ENCODE measurements around the gene SLC25A1.
"Not testable (repeated sequence)": the region's sequence is repeated elsewhere in the genome, so short reads cannot be mapped to it uniquely, and the experiment has no call there.

The SLC25A1 gene

GRCh38 chr22:19167106-19167869, 11.2 kb downstream of the SLC25A1 start:
- DNase-seq (ENCODE audit: low spot score) (no peak), FAIRE-seq (no peak)

DNA sequence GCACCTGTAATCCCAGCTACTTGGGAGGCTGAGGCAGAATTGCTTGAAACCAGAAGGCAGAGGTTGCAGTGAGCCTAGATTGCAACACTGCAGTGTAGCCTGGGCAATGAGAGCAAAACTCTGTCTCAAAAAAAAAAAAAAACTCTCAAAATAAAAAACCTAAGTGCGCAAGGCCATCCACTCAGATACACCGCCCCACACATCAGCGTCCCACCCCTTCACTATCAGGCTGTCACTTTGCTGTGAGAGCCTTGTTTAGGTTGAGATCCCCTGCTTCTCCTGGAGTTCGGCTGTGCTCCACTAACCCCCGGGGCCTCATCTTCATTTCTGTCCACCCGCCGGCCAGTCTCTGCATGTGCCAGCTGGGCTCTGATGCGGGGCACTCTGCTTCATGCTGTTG, 12.1 kb downstream of the SLC25A1 start:
- FAIRE-seq = no peak
- DNase-seq (ENCODE audit: low spot score) = no peak

- DNase-seq (ENCODE audit: low spot score) = no peak
- no peak for FAIRE-seq
Observed at GRCh38 chr22:19164425-19164824, 14.1 kb downstream of the SLC25A1 start.

- DNase-seq (ENCODE audit: low spot score); FAIRE-seq: not testable (repeated sequence)
Observed at GRCh38 chr22:19158649-19159048, 19.9 kb downstream of the SLC25A1 start.

DNA sequence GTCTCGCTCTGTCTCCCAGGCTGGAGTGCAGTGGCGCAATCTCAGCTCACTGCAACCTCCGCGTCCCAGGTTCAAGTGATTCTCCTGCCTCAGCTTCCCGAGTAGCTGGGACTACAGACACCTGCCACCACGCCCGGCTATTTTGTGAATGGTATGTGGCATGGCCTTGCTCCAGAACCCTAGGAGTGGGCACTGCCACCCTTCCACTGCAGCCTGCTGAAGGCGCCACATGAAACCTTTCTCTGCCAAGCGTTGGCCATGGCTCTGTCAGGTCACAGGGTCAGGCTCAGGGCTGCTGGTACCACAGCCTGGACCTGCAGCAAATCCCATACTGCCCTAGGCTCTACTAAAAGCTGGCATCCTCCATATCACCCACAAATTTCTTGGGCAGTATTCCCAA, 22.4 kb downstream of the SLC25A1 start:
- not testable (repeated sequence) for FAIRE-seq; DNase-seq (ENCODE audit: low spot score)

- FAIRE-seq (no peak), DNase-seq (ENCODE audit: low spot score) (no peak)
Observed at GRCh38 chr22:19152942-19153883, 25.3 kb downstream of the SLC25A1 start.

DNA sequence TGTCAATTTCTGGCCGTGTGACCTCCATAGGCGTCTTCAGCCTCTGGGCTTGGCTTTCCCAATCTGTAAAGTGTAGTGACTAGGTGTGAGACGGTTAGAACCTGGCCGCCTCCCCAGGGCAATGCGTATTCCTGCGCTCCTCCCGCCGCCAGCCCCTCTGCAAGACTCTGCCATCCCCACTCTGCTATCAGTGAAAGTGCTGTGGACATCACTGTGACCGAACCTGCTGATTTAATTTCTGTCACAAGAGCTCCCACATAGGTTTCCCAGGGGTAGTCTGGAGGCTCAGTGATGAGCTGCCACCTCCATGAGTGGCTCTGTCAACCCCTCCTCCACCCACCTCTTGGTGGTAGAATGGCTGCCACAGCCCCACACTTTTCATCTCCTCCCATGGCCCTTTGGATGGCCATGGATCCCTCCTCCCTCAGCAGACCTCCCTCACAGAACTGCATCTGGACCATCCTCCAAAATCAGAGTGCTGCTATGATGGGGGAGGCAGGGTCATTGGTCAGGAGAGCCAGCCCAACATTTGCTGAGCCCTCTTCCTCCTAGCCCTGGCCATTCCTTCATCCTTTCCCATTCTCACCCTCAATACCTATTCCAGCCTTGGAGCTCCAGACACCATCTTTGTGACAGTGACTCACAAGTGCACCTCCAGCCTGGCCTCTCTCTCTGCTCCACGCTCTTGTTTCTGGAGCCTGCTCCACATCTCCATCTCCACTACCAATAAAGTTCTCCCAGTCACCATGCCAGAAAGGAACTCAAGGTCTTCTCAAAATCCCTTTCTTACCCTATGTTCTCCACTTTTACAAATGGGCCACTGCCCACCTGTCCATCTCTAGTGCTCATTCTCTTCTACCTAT, 27.0 kb downstream of the SLC25A1 start:
- FAIRE-seq = no peak
- no peak for DNase-seq (ENCODE audit: low spot score)

- no peak for DNase-seq (ENCODE audit: low spot score)
- no peak for FAIRE-seq
Observed at GRCh38 chr22:19150482-19151328, 27.8 kb downstream of the SLC25A1 start.

DNA sequence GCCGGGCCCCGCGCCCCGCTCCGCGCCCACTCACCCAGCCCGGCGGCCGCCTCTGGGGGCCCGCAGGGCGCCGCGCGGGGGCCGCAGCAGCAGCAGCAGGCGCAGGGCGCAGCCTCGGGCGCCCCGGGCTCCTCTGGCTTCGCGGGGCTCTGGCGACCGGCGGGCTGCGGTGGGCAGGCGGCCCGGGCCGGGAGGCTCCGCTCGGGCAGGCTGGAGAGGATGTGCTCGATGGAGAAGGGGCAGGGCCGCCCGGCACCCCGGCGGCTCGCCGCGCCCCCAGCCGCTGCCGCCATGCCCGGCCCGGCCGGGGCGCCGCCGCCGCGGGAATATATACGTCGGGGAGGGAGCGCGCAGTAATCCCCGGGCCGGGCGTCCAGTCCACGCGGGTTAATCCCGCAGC, 28.5 kb downstream of the SLC25A1 start, which contains the start of gene GSC2:
Gene GSC2, minus strand, starts transcription at position 302 of the 400 bp plus-strand sequence. Its CDS starts 9 bp downstream, at position 293.
- FAIRE-seq = no peak
- DNase-seq (ENCODE audit: low spot score) = no peak

GRCh38 chr22:19149047-19149883, 29.3 kb downstream of the SLC25A1 start:
- FAIRE-seq (no peak), DNase-seq (ENCODE audit: low spot score) (no peak)

- DNase-seq (ENCODE audit: low spot score) (no peak), FAIRE-seq (no peak)
Observed at GRCh38 chr22:19148417-19149046, 30.0 kb downstream of the SLC25A1 start.

GRCh38 chr22:19147195-19147780, 31.2 kb downstream of the SLC25A1 start:
- FAIRE-seq (no peak), DNase-seq (ENCODE audit: low spot score) (no peak)

- DNase-seq (ENCODE audit: low spot score) (no peak), FAIRE-seq (no peak)
Observed at GRCh38 chr22:19146215-19146968, 32.1 kb downstream of the SLC25A1 start.

GRCh38 chr22:19143967-19144400, 34.6 kb downstream of the SLC25A1 start:
- DNase-seq (ENCODE audit: low spot score) = no peak

DNA sequence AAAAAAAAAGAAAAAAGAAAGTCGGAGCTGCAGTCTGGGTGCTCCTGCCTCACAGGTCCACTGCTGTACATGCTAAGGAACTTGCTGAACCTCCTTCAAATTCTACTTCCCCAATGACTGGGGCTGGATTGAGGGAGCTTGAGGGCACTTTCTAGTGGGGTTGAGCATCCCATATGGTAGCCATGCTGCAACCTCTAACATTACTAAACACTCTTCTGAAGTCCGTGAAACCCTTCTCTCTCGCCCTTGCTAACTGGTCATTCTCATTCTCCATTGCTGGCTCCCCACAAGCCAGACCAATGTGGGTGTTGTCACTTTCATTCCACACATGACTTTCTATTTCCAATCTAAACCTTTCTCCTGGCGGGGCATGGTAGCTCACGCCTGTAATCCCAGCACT, 35.3 kb downstream of the SLC25A1 start:
- FAIRE-seq = no peak

More at GRCh38 chr22:19143967-19144400, 34.6 kb downstream of the SLC25A1 start:
- no peak for FAIRE-seq

DNA sequence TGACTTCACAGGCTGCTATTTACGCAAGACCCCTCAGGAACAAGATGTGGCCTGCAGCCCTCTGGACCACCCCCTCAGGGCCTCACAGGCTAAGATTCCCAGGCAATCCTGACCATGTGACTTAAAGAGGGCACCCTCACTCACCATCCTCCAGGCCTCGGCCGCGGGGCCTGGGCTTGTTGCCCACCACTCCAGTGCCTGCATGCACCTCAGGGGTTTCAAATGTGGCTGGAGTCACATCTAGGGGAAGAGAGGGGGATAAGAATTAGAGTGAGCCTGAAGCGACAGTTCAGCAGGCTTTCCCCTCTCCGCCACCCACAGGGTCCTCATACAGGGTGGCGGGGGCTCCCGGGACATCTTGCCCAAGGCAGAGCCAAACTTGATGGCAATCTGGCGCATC, 36.1 kb downstream of the SLC25A1 start:
- FAIRE-seq = no peak
- no peak for DNase-seq (ENCODE audit: low spot score)

More for the DNA sequence above, 35.3 kb downstream of the SLC25A1 start:
- no peak for DNase-seq (ENCODE audit: low spot score)

GRCh38 chr22:19139974-19140373, 38.6 kb downstream of the SLC25A1 start:
- no peak for DNase-seq (ENCODE audit: low spot score)
- no peak for FAIRE-seq

DNA sequence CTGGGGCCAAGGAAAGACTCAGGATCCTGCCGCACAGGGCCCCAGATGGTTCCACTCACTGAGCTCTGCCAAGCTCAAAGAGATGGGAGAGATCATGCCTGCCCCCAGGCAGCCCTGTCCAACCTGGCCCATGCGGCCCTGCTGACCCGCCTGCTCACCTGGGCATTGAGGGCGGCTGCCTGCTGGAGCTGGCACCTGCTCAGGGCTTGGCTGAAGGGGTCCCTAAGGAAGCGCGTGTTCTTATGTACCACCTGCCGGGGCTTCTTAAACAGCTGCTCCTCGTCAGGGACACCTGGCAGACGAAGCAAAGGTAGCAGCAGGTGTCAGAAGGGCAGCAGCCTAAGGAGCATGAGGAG, 39.6 kb downstream of the SLC25A1 start:
- DNase-seq (ENCODE audit: low spot score) (no peak), FAIRE-seq (no peak)

All from RCC 7860 (cell line).